Upper lobe of left lung (tissue), 6 donors: ENCODE data around the gene PHTF2. TPM values are rescaled to one million over a fixed set of nuclear protein-coding genes. Genes with fewer than 3 reads are reported as not detected.

Experiments
- ATAC-seq, 2 donors: fragments of 200-7000 bp; cut with Tn5 transposase; one replicate each; pipeline ENCODE4 v1.9.1; 2022; ENCODE audit warnings: mild to moderate bottlenecking in 2 of 2, moderate library complexity in 2 of 2; ENCODE audit not compliant: low FRiP score in 2 of 2
- DNase-seq, 2 donors: peaks; one replicate each; pipeline ENCODE4 v3.0.0-alpha.2; 2019 to 2020
- H3K27ac ChIP-seq, 4 donors: fragments of 200-600 bp; sonication (generic); one replicate each; pipeline ENCODE4 v1.5.1; 2016 to 2019
- H3K27me3 ChIP-seq, 4 donors: fragments of 200-600 bp; sonication (generic); one replicate each; pipeline ENCODE4 v1.5.1; 2017 to 2019
- H3K36me3 ChIP-seq, 4 donors: fragments of 200-600 bp; sonication (generic); one replicate each; pipeline ENCODE4 v1.5.1; 2016 to 2019
- H3K4me1 ChIP-seq, 4 donors: fragments of 200-600 bp; sonication (generic); one replicate each; pipeline ENCODE4 v1.5.1; 2018 to 2019
- H3K4me3 ChIP-seq, 4 donors: fragments of 200-600 bp; sonication (generic); one replicate each; pipeline ENCODE4 v1.5.1; 2017 to 2019; ENCODE audit warnings: mild to moderate bottlenecking in 2 of 4, moderate library complexity in 1 of 4
- H3K9me3 ChIP-seq, 4 donors: fragments of 200-600 bp; sonication (generic); one replicate each; pipeline ENCODE4 v1.5.1; 2018 to 2019
- CTCF ChIP-seq, 6 experiments: fragments of 450-650 bp in 4 of 6; fragments of 200-600 bp in 2 of 6; sonication (generic) in 2 of 6; IDR thresholded peaks; one replicate each; pipeline ENCODE4 v1.5.1; 2016 to 2019; ENCODE audit warnings: antibody characterized with exemption in 6 of 6
- EP300 ChIP-seq, 4 donors: sonication (generic); formaldehyde crosslinking; IDR thresholded peaks; one replicate each; pipeline ENCODE4 v1.5.1; 2017; ENCODE audit warnings: antibody characterized with exemption in 4 of 4, control low read depth in 2 of 4
- POLR2A ChIP-seq, 4 donors: fragments of 450-650 bp; IDR thresholded peaks; one replicate each; pipeline ENCODE4 v1.5.1; 2016 to 2017; ENCODE audit warnings: antibody characterized with exemption in 4 of 4, mild to moderate bottlenecking in 2 of 4
- POLR2AphosphoS5 ChIP-seq, 2 donors: sonication (generic); formaldehyde crosslinking; IDR thresholded peaks; one replicate each; pipeline ENCODE4 v1.5.1; 2017; ENCODE audit warnings: antibody characterized with exemption in 2 of 2
- WGBS, 2 donors: methylation state at CpG; one replicate each; pipeline ENCODE4 v1.1.5; 2017 to 2018; 5-methylcytosine and 5-hydroxymethylcytosine counted together
- total RNA-seq, 6 donors: library from RNA; depleted of rRNA in 4 of 6; stranded (reverse); fragments of >200 nt in 4 of 6; gene quantifications; one replicate each; pipeline versions ENCODE4 v1.1.0 to v1.2.1, GENCODE V29; 2016 to 2021
- donor health status: DM: no; HTN: no; CAD: no; lungs with moderate emphysema.
- donor health status: DM: no; HTN: yes; CAD: no; lungs with severe emphysema.

The PHTF2 gene
- total RNA-seq, 6 donors from 2014 or later: 7.0 to 25.2 (median 14.7) TPM

- ATAC-seq (no peak), DNase-seq (no peak)
- H3K27me3 ChIP-seq: no peaks in the 10 kb centered on the region
- no peaks in the 10 kb centered on the region for H3K4me1 ChIP-seq
- TF ChIP-seq EP300 (IDR thresholded peaks at IDR 0.05): no peak
- no peak for TF ChIP-seq POLR2A (IDR thresholded peaks at IDR 0.05)
- no peak for TF ChIP-seq POLR2AphosphoS5 (IDR thresholded peaks at IDR 0.05)
- TF ChIP-seq CTCF (IDR thresholded peaks at IDR 0.05): no peak
- peaks cover 0 to 4% (median 0%) of the 10 kb centered on the region in 4 donors for H3K36me3 ChIP-seq
- H3K9me3 ChIP-seq: no peaks in the 10 kb centered on the region
- 78 to 100% methylated on average over 1 of the region's 1 CpG for WGBS, 2 donors
- no peak overlapping the region for H3K4me3 ChIP-seq
- no peak overlapping the region for H3K27ac ChIP-seq
These were observed 120.1 kb downstream of the PHTF2 start for GRCh38 chr7:77918676-77919075.

- Histone ChIP-seq H3K36me3 (peaks cover 0 to 8% (median 0%) of the 10 kb centered on the region in 4 donors), H3K27me3 (no peaks in the 10 kb centered on the region), H3K27ac (no peak overlapping the region), H3K9me3 (no peaks in the 10 kb centered on the region), H3K4me1 (no peaks in the 10 kb centered on the region), H3K4me3 (no peak overlapping the region)
- no peak for DNase-seq
- TF ChIP-seq POLR2A (IDR thresholded peaks at IDR 0.05) (no peak), CTCF (IDR thresholded peaks at IDR 0.05) (no peak), POLR2AphosphoS5 (IDR thresholded peaks at IDR 0.05) (no peak)
- 94 to 95% methylated on average over 2 of the region's 2 CpGs for whole genome bisulfite sequencing, 2 donors
- ATAC-seq: no peak
These were observed 124.8 kb downstream of the PHTF2 start for GRCh38 chr7:77923419-77923818.

- Histone ChIP-seq H3K27me3 (no peaks in the 10 kb centered on the region), H3K4me3 (no peak overlapping the region), H3K36me3 (peaks cover 0 to 11% (median 0%) of the 10 kb centered on the region in 4 donors), H3K4me1 (no peaks in the 10 kb centered on the region), H3K9me3 (no peaks in the 10 kb centered on the region), H3K27ac (no peak overlapping the region)
- DNase-seq: no peak
- no peak for ATAC-seq
- 72 to 81% methylated on average over 2 of the region's 2 CpGs for WGBS, 2 donors
- TF ChIP-seq EP300 (IDR thresholded peaks at IDR 0.05) (no peak), POLR2AphosphoS5 (IDR thresholded peaks at IDR 0.05) (no peak), CTCF (IDR thresholded peaks at IDR 0.05) (no peak), POLR2A (IDR thresholded peaks at IDR 0.05) (no peak)
These were observed 131.9 kb downstream of the PHTF2 start for GRCh38 chr7:77930496-77930895.

GRCh38 chr7:77931841-77932240 is 133.3 kb downstream of the PHTF2 start:
- ATAC-seq (no peak), DNase-seq (no peak)
- H3K4me3 ChIP-seq: no peak overlapping the region
- no peaks in the 10 kb centered on the region for H3K9me3 ChIP-seq
- peaks cover 0 to 11% (median 0%) of the 10 kb centered on the region in 4 donors for H3K36me3 ChIP-seq
- no peaks in the 10 kb centered on the region for H3K4me1 ChIP-seq
- 77 to 79% methylated on average over 5 of the region's 5 CpGs for WGBS, 2 donors
- H3K27me3 ChIP-seq: no peaks in the 10 kb centered on the region
- H3K27ac ChIP-seq: no peak overlapping the region
- TF ChIP-seq EP300 (IDR thresholded peaks at IDR 0.05): no peak
- TF ChIP-seq POLR2AphosphoS5 (IDR thresholded peaks at IDR 0.05): no peak
- no peak for TF ChIP-seq CTCF (IDR thresholded peaks at IDR 0.05)
- TF ChIP-seq POLR2A (IDR thresholded peaks at IDR 0.05): no peak

GRCh38 chr7:77933394-77933793 is 134.8 kb downstream of the PHTF2 start:
- Histone ChIP-seq H3K4me1 (no peaks in the 10 kb centered on the region), H3K9me3 (no peaks in the 10 kb centered on the region), H3K27ac (no peak overlapping the region), H3K4me3 (no peak overlapping the region), H3K36me3 (peaks cover 0 to 7% (median 0%) of the 10 kb centered on the region in 4 donors), H3K27me3 (no peaks in the 10 kb centered on the region)
- WGBS, 2 donors: 85 to 86% methylated on average over 3 of the region's 3 CpGs
- TF ChIP-seq CTCF (IDR thresholded peaks at IDR 0.05) (no peak), EP300 (IDR thresholded peaks at IDR 0.05) (no peak), POLR2AphosphoS5 (IDR thresholded peaks at IDR 0.05) (no peak), POLR2A (IDR thresholded peaks at IDR 0.05) (no peak)
- DNase-seq (no peak), ATAC-seq (no peak)
